SK-N-MC (cell line): ENCODE data around the gene RTRAF.

ENCODE experiments used
- EZH2 ChIP-seq: fragments of 200-600 bp; sonication (generic); IDR thresholded peaks from one replicate; pipeline ENCODE4 v1.6.1; 2017; ENCODE audit warnings: antibody characterized with exemption
- FOXP2 ChIP-seq: optimal IDR thresholded peaks from 2 replicates; pipeline ENCODE3; 2011; ENCODE audit warnings: mild to moderate bottlenecking, moderate library complexity; ENCODE audit not compliant: insufficient read depth; ENCODE audit errors: extremely low read length, control extremely low read depth
- POLR2AphosphoS5 ChIP-seq: IDR thresholded peaks from 2 replicates; pipeline ENCODE4 v1.6.1; 2012; ENCODE audit warnings: mild to moderate bottlenecking, low read depth, low read length, borderline replicate concordance

DNA sequence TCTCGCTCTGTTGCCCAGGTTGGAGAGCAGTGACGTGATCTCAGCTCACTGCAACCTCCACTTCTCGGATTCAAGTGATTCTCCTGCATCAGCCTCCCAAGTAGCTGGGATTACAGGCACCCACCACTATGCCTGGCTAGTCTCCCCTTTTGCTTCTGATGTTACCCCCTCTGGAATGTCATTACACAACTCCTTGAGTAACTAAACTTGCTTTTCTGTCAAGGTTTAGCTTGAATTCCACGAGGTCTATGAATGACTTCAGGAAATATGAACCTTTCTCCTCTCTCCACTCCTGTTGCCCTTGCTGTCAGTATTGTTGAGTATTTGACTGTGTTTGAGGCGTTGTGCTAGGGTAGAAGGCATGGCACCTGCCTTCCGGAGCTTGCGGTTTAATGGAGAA, 16.8 kb upstream of the RTRAF start:
- TF ChIP-seq POLR2AphosphoS5 = no peak
- no peak for TF ChIP-seq EZH2
- no peak for TF ChIP-seq FOXP2
